Peyer's patch (tissue), 4 donors: Measurements from ENCODE around the gene FAM234B.

Source experiments
- POLR2A ChIP-seq, 2 donors: fragments of 450-650 bp; IDR thresholded peaks; one replicate each; pipeline ENCODE4 v1.5.1; 2017; ENCODE audit warnings: antibody characterized with exemption in 2 of 2, mild to moderate bottlenecking in 2 of 2, moderate library complexity in 2 of 2
- TF ChIP-seq, protein P1 (sequence below), 6 experiments: fragments of 450-650 bp in 4 of 6; fragments of 200-600 bp in 2 of 6; sonication (generic) in 1 of 6; IDR thresholded peaks; one replicate each; pipeline ENCODE4 v1.5.1; 2017 to 2019; ENCODE audit warnings: antibody characterized with exemption in 6 of 6, mild to moderate bottlenecking in 3 of 6, moderate library complexity in 1 of 6

DNA sequence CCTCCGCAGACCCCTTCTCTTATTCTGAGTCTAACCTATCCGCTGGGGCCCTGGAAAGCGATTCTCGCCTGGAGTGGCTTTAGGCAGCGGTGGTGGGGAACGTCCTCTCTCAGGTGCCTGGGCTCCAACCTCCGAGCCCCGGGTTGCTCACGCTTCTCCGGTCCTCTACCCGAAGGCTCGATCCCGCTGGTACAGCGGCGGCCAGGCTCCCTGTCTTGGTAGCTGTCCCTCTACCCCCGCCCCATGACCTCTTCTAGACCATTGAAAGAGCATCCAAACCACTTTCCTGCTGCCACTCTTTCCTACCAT, 43.6 kb upstream of the FAM234B start:
- TF ChIP-seq, protein P1, sequence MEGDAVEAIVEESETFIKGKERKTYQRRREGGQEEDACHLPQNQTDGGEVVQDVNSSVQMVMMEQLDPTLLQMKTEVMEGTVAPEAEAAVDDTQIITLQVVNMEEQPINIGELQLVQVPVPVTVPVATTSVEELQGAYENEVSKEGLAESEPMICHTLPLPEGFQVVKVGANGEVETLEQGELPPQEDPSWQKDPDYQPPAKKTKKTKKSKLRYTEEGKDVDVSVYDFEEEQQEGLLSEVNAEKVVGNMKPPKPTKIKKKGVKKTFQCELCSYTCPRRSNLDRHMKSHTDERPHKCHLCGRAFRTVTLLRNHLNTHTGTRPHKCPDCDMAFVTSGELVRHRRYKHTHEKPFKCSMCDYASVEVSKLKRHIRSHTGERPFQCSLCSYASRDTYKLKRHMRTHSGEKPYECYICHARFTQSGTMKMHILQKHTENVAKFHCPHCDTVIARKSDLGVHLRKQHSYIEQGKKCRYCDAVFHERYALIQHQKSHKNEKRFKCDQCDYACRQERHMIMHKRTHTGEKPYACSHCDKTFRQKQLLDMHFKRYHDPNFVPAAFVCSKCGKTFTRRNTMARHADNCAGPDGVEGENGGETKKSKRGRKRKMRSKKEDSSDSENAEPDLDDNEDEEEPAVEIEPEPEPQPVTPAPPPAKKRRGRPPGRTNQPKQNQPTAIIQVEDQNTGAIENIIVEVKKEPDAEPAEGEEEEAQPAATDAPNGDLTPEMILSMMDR (IDR thresholded peaks at IDR 0.05), result no peak
- TF ChIP-seq POLR2A (IDR thresholded peaks at IDR 0.05), result no peak
